SK-N-SH treated with all-trans-retinoic acid at 6 μM for 48 hours (cell line): ENCODE data around the gene RPLP1.

Source experiments
- ATAC-seq: fragments of 200-7000 bp; cut with Tn5 transposase; 3 replicates; pipeline ENCODE4 v1.9.1; 2020; ENCODE audit warnings: mild to moderate bottlenecking, moderate library complexity
- BACH2 ChIP-seq: fragments of 250-450 bp; sonication (Bioruptor Pico); IDR thresholded peaks from 2 replicates; pipeline ENCODE4 v1.9.0; 2021; ENCODE audit warnings: mild to moderate bottlenecking, borderline replicate concordance
- CSDC2 ChIP-seq: fragments of 250-450 bp; sonication (Bioruptor Pico); IDR thresholded peaks from 2 replicates; pipeline ENCODE4 v1.5.0; 2020; ENCODE audit warnings: mild to moderate bottlenecking, moderate library complexity
- ESRRG ChIP-seq: fragments of 250-450 bp; sonication (Bioruptor Pico); IDR thresholded peaks from 2 replicates; pipeline ENCODE4 v1.6.1; 2021; ENCODE audit warnings: mild to moderate bottlenecking
- GLIS3 ChIP-seq: fragments of 250-450 bp; sonication (Bioruptor Pico); IDR thresholded peaks from 2 replicates; pipeline ENCODE4 v1.5.0; 2020; ENCODE audit warnings: mild to moderate bottlenecking, moderate library complexity
- ISL1 ChIP-seq: fragments of 250-450 bp; sonication (Bioruptor Pico); IDR thresholded peaks from 2 replicates; pipeline ENCODE4 v2.1.2; 2022; ENCODE audit warnings: mild to moderate bottlenecking, moderate library complexity
- PPARA ChIP-seq: fragments of 250-450 bp; sonication (Bioruptor Pico); IDR thresholded peaks from 2 replicates; pipeline ENCODE4 v1.5.0; 2020; ENCODE audit warnings: mild to moderate bottlenecking, borderline replicate concordance
- RARB ChIP-seq: fragments of 250-450 bp; sonication (Bioruptor Pico); IDR thresholded peaks from 2 replicates; pipeline ENCODE4 v1.8.0; 2021; ENCODE audit warnings: mild to moderate bottlenecking, moderate library complexity
- SNAI2 ChIP-seq: fragments of 250-450 bp; sonication (Bioruptor Pico); IDR thresholded peaks from 2 replicates; pipeline ENCODE4 v1.5.0; 2020; ENCODE audit warnings: mild to moderate bottlenecking, moderate library complexity
- TCF4 ChIP-seq: fragments of 250-450 bp; sonication (Bioruptor Pico); IDR thresholded peaks from 2 replicates; pipeline ENCODE4 v1.8.0; 2021; ENCODE audit warnings: mild to moderate bottlenecking, moderate library complexity, borderline replicate concordance
- TOX ChIP-seq: fragments of 250-450 bp; sonication (Bioruptor Pico); IDR thresholded peaks from 2 replicates; pipeline ENCODE4 v1.8.0; 2021; ENCODE audit warnings: mild to moderate bottlenecking, moderate library complexity, borderline replicate concordance
- ZC3H10 ChIP-seq: fragments of 250-450 bp; sonication (Bioruptor Pico); IDR thresholded peaks from 2 replicates; pipeline ENCODE4 v1.5.1; 2021; ENCODE audit warnings: mild to moderate bottlenecking, moderate library complexity
- ZFP3 ChIP-seq: fragments of 250-450 bp; sonication (Bioruptor Pico); IDR thresholded peaks from 2 replicates; pipeline ENCODE4 v1.5.0; 2020; ENCODE audit warnings: mild to moderate bottlenecking, moderate library complexity
- ZFP30 ChIP-seq: fragments of 450-650 bp; formaldehyde crosslinking; IDR thresholded peaks from 2 replicates; pipeline ENCODE4 v1.5.0; 2022; ENCODE audit warnings: mild to moderate bottlenecking, moderate library complexity
- ZNF565 ChIP-seq: fragments of 450-650 bp; formaldehyde crosslinking; conservative IDR thresholded peaks from 2 replicates; pipeline ENCODE4 v1.5.0; 2020; ENCODE audit warnings: low read depth, mild to moderate bottlenecking, moderate library complexity
- ZNF70 ChIP-seq: fragments of 450-650 bp; formaldehyde crosslinking; IDR thresholded peaks from 2 replicates; pipeline ENCODE4 v1.5.0; 2020; ENCODE audit warnings: mild to moderate bottlenecking, moderate library complexity
- ZNF8 ChIP-seq: fragments of 450-650 bp; formaldehyde crosslinking; IDR thresholded peaks from 2 replicates; pipeline ENCODE4 v1.5.0; 2020; ENCODE audit warnings: mild to moderate bottlenecking, moderate library complexity
- TF ChIP-seq, protein P1 (sequence below): fragments of 250-450 bp; sonication (Bioruptor Pico); IDR thresholded peaks from 2 replicates; pipeline ENCODE4 v1.8.0; 2021; ENCODE audit warnings: low read depth, mild to moderate bottlenecking, moderate library complexity, borderline replicate concordance
- TF ChIP-seq, protein P2 (sequence below): fragments of 250-450 bp; sonication (Bioruptor Pico); IDR thresholded peaks from 2 replicates; pipeline ENCODE4 v1.5.1; 2021; ENCODE audit warnings: mild to moderate bottlenecking, moderate library complexity
- TF ChIP-seq, protein P3 (sequence below): fragments of 250-450 bp; sonication (Bioruptor Pico); IDR thresholded peaks from 2 replicates; pipeline ENCODE4 v1.5.0; 2020; ENCODE audit warnings: mild to moderate bottlenecking, moderate library complexity
- TF ChIP-seq, protein P4 (sequence below): fragments of 250-450 bp; sonication (Bioruptor Pico); IDR thresholded peaks from 2 replicates; pipeline ENCODE4 v1.8.0; 2020; ENCODE audit warnings: mild to moderate bottlenecking, moderate library complexity, borderline replicate concordance

RPLP1 gene

DNA sequence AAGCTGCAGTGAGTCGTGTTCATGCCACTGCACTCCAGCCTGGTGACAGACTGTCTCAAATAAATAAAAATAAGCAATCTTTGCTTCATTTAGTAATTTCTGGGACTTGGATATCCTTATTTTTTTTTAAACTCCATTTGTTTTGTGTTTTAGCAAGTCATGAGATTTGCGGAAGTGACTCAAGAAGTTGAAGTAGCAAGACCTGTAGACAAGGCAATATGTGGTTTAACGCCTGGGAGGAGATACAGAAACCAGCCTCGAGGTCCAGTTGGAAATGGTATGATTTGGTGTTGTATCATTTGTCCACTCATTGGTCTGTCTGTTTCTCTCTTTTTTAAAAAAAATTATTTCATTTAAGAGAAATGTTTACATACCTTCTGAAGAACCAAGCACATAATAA is 16.6 kb upstream of the RPLP1 start:
- no peak for TF ChIP-seq SNAI2 (CRISPR knock-in tag)
- TF ChIP-seq ZFP30 (CRISPR knock-in tag) = no peak
- no peak for TF ChIP-seq GLIS3 (CRISPR knock-in tag)
- no peak for TF ChIP-seq ZNF70
- TF ChIP-seq PPARA (CRISPR knock-in tag) = no peak
- no peak for TF ChIP-seq TCF4
- no peak for TF ChIP-seq ZFP3
- TF ChIP-seq, protein P1, sequence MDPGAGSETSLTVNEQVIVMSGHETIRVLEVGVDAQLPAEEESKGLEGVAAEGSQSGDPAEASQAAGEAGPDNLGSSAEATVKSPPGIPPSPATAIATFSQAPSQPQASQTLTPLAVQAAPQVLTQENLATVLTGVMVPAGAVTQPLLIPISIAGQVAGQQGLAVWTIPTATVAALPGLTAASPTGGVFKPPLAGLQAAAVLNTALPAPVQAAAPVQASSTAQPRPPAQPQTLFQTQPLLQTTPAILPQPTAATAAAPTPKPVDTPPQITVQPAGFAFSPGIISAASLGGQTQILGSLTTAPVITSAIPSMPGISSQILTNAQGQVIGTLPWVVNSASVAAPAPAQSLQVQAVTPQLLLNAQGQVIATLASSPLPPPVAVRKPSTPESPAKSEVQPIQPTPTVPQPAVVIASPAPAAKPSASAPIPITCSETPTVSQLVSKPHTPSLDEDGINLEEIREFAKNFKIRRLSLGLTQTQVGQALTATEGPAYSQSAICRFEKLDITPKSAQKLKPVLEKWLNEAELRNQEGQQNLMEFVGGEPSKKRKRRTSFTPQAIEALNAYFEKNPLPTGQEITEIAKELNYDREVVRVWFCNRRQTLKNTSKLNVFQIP = no peak
- no peak for TF ChIP-seq ISL1 (CRISPR knock-in tag)
- TF ChIP-seq, protein P2, sequence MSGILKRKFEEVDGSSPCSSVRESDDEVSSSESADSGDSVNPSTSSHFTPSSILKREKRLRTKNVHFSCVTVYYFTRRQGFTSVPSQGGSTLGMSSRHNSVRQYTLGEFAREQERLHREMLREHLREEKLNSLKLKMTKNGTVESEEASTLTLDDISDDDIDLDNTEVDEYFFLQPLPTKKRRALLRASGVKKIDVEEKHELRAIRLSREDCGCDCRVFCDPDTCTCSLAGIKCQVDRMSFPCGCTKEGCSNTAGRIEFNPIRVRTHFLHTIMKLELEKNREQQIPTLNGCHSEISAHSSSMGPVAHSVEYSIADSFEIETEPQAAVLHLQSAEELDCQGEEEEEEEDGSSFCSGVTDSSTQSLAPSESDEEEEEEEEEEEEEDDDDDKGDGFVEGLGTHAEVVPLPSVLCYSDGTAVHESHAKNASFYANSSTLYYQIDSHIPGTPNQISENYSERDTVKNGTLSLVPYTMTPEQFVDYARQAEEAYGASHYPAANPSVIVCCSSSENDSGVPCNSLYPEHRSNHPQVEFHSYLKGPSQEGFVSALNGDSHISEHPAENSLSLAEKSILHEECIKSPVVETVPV (CRISPR knock-in tag) = no peak
- TF ChIP-seq BACH2 (CRISPR knock-in tag) = no peak
- no peak for TF ChIP-seq RARB (CRISPR knock-in tag)
- TF ChIP-seq, protein P3, sequence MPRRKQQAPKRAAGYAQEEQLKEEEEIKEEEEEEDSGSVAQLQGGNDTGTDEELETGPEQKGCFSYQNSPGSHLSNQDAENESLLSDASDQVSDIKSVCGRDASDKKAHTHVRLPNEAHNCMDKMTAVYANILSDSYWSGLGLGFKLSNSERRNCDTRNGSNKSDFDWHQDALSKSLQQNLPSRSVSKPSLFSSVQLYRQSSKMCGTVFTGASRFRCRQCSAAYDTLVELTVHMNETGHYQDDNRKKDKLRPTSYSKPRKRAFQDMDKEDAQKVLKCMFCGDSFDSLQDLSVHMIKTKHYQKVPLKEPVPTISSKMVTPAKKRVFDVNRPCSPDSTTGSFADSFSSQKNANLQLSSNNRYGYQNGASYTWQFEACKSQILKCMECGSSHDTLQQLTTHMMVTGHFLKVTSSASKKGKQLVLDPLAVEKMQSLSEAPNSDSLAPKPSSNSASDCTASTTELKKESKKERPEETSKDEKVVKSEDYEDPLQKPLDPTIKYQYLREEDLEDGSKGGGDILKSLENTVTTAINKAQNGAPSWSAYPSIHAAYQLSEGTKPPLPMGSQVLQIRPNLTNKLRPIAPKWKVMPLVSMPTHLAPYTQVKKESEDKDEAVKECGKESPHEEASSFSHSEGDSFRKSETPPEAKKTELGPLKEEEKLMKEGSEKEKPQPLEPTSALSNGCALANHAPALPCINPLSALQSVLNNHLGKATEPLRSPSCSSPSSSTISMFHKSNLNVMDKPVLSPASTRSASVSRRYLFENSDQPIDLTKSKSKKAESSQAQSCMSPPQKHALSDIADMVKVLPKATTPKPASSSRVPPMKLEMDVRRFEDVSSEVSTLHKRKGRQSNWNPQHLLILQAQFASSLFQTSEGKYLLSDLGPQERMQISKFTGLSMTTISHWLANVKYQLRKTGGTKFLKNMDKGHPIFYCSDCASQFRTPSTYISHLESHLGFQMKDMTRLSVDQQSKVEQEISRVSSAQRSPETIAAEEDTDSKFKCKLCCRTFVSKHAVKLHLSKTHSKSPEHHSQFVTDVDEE (CRISPR knock-in tag) = no peak
- TF ChIP-seq TOX (CRISPR knock-in tag) = no peak
- no peak for TF ChIP-seq ESRRG
- ATAC-seq = no peak

DNA sequence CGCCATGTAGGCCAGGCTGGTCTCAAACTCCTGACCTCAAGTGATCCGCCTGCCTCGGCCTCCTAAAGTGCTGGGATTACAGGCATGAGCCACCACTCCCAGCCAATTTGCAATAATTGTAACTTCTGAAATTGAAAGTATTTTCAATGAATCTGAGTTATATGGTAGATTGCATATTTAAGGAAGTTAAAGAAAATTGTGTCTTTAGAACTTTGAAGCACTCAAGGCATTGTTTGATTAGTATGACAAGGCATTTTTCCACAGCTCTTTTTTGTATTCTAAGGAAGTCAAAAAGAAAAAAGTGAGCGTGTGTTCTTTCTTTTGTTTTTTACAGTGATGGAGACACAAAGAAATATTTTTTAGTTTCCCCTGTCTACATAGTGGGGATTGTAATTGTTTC is 15.7 kb upstream of the RPLP1 start:
- no peak for ATAC-seq
- no peak for TF ChIP-seq BACH2 (CRISPR knock-in tag)
- no peak for TF ChIP-seq ZFP3
- no peak for TF ChIP-seq PPARA (CRISPR knock-in tag)
- TF ChIP-seq, protein P2 (CRISPR knock-in tag) = no peak
- no peak for TF ChIP-seq TCF4
- TF ChIP-seq, protein P1 = no peak
- TF ChIP-seq, all 23 proteins: peak for 0

DNA sequence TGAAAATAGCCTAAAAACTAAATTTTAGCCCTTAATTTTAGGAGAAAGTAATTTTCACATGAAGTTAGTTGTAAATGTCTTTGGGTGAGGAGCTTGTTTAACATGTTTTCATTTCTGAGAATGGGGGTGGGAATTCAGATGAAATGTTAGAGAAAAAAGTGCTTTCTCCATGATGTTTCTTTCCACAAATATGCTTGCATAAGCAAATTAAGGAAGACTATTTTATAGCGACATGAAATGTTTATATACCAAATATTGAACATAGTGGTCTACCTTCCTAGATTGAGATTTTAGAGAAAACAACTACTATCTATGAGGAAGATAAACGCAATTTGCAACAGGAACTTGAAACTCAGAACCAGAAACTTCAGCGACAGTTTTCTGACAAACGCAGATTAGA is 13.0 kb upstream of the RPLP1 start:
- TF ChIP-seq, protein P2 (CRISPR knock-in tag) = no peak
- no peak for TF ChIP-seq TCF4
- no peak for TF ChIP-seq CSDC2
- TF ChIP-seq ESRRG = no peak
- TF ChIP-seq, protein P4, sequence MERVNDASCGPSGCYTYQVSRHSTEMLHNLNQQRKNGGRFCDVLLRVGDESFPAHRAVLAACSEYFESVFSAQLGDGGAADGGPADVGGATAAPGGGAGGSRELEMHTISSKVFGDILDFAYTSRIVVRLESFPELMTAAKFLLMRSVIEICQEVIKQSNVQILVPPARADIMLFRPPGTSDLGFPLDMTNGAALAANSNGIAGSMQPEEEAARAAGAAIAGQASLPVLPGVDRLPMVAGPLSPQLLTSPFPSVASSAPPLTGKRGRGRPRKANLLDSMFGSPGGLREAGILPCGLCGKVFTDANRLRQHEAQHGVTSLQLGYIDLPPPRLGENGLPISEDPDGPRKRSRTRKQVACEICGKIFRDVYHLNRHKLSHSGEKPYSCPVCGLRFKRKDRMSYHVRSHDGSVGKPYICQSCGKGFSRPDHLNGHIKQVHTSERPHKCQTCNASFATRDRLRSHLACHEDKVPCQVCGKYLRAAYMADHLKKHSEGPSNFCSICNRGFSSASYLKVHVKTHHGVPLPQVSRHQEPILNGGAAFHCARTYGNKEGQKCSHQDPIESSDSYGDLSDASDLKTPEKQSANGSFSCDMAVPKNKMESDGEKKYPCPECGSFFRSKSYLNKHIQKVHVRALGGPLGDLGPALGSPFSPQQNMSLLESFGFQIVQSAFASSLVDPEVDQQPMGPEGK = no peak
- TF ChIP-seq ZC3H10 (CRISPR knock-in tag) = no peak
- no peak for TF ChIP-seq ZNF565 (CRISPR knock-in tag)
- TF ChIP-seq ZNF8 (CRISPR knock-in tag) = no peak
- TF ChIP-seq TOX (CRISPR knock-in tag) = no peak
- no peak for TF ChIP-seq BACH2 (CRISPR knock-in tag)
- no peak for ATAC-seq
